Breast epithelium (tissue), 4 donors: ENCODE measurements around the gene MS4A4E. TPM values are rescaled to one million over a fixed set of nuclear protein-coding genes. Genes with fewer than 3 reads are reported as not detected.
"Not testable (repeated sequence)": the region's sequence is repeated elsewhere in the genome, so short reads cannot be mapped to it uniquely, and the experiment has no call there.

Experiments
- DNase-seq, 2 donors: peaks; one replicate each; pipeline ENCODE4 v3.0.0-alpha.2; 2019; ENCODE audit warnings: low spot score in 2 of 2
- H3K27ac ChIP-seq, 2 donors: fragments of 200-600 bp; sonication (generic) in 1 of 2; one replicate each; pipeline ENCODE4 v1.5.1; 2016 to 2019; ENCODE audit warnings: mild to moderate bottlenecking in 1 of 2
- H3K27me3 ChIP-seq, 2 donors: fragments of 200-600 bp; sonication (generic) in 1 of 2; one replicate each; pipeline versions ENCODE4 v1.5.1 to v1.6.0; 2017 to 2019; ENCODE audit warnings: control low read depth in 1 of 2, mild to moderate bottlenecking in 1 of 2
- H3K36me3 ChIP-seq: fragments of 200-600 bp; one replicate; pipeline ENCODE4 v1.5.1; 2019
- H3K4me1 ChIP-seq, 2 donors: fragments of 200-600 bp; sonication (generic); one replicate each; pipeline ENCODE4 v1.5.1; 2016 to 2019; ENCODE audit warnings: control low read depth in 1 of 2
- H3K4me3 ChIP-seq, 3 donors: fragments of 200-600 bp; sonication (generic); 1 replicate in 2 of 3; 2 replicates in 1 of 3; pipeline ENCODE4 v1.5.1; 2016 to 2019; ENCODE audit warnings: mild to moderate bottlenecking in 3 of 3, moderate library complexity in 2 of 3
- H3K9me3 ChIP-seq, 2 donors: fragments of 200-600 bp; sonication (generic) in 1 of 2; one replicate each; pipeline ENCODE4 v1.5.1; 2016 to 2019; ENCODE audit warnings: control low read depth in 1 of 2
- POLR2A ChIP-seq: fragments of 450-650 bp; IDR thresholded peaks from one replicate; pipeline ENCODE4 v1.6.1; 2016; ENCODE audit warnings: antibody characterized with exemption, mild to moderate bottlenecking, moderate library complexity
- POLR2AphosphoS5 ChIP-seq, 3 donors: sonication (generic); formaldehyde crosslinking; IDR thresholded peaks; one replicate each; pipeline ENCODE4 v1.6.1; 2017; ENCODE audit warnings: antibody characterized with exemption in 3 of 3
- intact Hi-C: fragments of 100-400 bp; cut with DNase I; formaldehyde crosslinking; loops from one replicate; pipeline ENCODE4 v1.15.1; 2023; ENCODE audit warnings: low total_unique reads
- total RNA-seq, 3 donors: library from RNA; depleted of rRNA; stranded (reverse); fragments of >200 nt; gene quantifications; one replicate each; pipeline ENCODE4 v1.1.0, GENCODE V29; 2016
- TF ChIP-seq, protein P1 (sequence below), 3 donors: fragments of 450-650 bp; IDR thresholded peaks; one replicate each; pipeline ENCODE4 v1.5.1; 2016 to 2017; ENCODE audit warnings: antibody characterized with exemption in 3 of 3, mild to moderate bottlenecking in 3 of 3, moderate library complexity in 3 of 3

The MS4A4E gene
- total RNA-seq, 3 donors from 2014 or later: 0.66 to 14.9 (median 1.5) TPM

- no peak for DNase-seq
- Histone ChIP-seq H3K9me3 (no peaks in the 10 kb centered on the region), H3K4me3 (no peak overlapping the region), H3K36me3 (no peaks in the 10 kb centered on the region), H3K27ac (no peak overlapping the region), H3K27me3 (no peaks in the 10 kb centered on the region), H3K4me1 (no peaks in the 10 kb centered on the region)
- TF ChIP-seq, protein P1, sequence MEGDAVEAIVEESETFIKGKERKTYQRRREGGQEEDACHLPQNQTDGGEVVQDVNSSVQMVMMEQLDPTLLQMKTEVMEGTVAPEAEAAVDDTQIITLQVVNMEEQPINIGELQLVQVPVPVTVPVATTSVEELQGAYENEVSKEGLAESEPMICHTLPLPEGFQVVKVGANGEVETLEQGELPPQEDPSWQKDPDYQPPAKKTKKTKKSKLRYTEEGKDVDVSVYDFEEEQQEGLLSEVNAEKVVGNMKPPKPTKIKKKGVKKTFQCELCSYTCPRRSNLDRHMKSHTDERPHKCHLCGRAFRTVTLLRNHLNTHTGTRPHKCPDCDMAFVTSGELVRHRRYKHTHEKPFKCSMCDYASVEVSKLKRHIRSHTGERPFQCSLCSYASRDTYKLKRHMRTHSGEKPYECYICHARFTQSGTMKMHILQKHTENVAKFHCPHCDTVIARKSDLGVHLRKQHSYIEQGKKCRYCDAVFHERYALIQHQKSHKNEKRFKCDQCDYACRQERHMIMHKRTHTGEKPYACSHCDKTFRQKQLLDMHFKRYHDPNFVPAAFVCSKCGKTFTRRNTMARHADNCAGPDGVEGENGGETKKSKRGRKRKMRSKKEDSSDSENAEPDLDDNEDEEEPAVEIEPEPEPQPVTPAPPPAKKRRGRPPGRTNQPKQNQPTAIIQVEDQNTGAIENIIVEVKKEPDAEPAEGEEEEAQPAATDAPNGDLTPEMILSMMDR (IDR thresholded peaks at IDR 0.05): no peak
- TF ChIP-seq POLR2AphosphoS5 (IDR thresholded peaks at IDR 0.05) (no peak), POLR2A (no peak)
- intact Hi-C loops: no loop called here
These were observed 47.0 kb downstream of the MS4A4E start for GRCh38 chr11:60195923-60196368.

- intact Hi-C loops: no loop called here
- Histone ChIP-seq H3K27me3 (no peaks in the 10 kb centered on the region), H3K36me3 (no peaks in the 10 kb centered on the region), H3K9me3 (no peaks in the 10 kb centered on the region), H3K4me1 (no peaks in the 10 kb centered on the region), H3K27ac (no peak overlapping the region), H3K4me3 (no peak overlapping the region)
- TF ChIP-seq, protein P1 (IDR thresholded peaks at IDR 0.05): no peak
- no peak for TF ChIP-seq POLR2AphosphoS5 (IDR thresholded peaks at IDR 0.05)
- no peak for TF ChIP-seq POLR2A
- no peak for DNase-seq
These were observed 48.4 kb downstream of the MS4A4E start for GRCh38 chr11:60194511-60194910.

DNA sequence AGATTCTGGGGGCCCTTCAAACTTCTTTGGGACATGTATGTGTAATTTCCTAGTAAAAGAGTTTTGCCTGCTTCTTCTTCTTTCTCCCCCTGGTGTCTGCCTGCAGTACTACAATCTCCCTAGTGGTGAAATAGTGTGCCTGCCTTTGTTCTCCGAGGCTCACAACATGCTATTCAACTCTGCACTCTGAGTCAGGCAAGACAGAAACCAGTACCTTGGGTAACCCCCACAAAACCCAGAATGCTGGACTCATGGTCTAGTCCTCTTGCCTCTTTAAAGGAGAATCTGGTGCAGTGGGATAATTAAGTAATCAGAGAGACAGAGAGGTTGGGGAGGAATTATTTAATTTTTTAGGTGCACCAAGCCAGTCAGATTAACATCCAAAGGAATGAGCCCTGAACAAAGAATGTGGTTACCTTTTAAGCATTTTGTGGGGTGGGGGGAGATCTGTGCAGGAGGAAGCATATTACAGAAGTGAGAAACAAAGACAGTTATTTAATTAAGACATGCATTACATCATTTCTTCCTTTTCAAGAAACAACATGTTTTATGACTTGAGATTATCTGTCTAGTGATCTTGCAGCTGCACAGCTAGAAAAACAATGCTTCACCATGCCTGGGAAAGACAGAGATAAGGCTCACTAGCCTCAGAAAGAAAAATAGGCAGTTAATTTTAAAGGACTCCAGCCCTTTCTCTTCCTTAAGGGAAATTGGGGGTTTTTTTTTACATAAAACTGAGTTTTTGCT lies 49.1 kb downstream of the MS4A4E start:
- no peak overlapping the region for H3K27ac ChIP-seq
- no peaks in the 10 kb centered on the region for H3K9me3 ChIP-seq
- H3K36me3 ChIP-seq: no peaks in the 10 kb centered on the region
- H3K4me3 ChIP-seq: no peak overlapping the region
- DNase-seq: no peak
- H3K4me1 ChIP-seq: no peaks in the 10 kb centered on the region
- intact Hi-C loops: no loop called here
- no peak for TF ChIP-seq POLR2AphosphoS5 (IDR thresholded peaks at IDR 0.05)
- TF ChIP-seq, protein P1 (IDR thresholded peaks at IDR 0.05): peak; percentile 50 to 67 (median 57)
- no peaks in the 10 kb centered on the region for H3K27me3 ChIP-seq

DNA sequence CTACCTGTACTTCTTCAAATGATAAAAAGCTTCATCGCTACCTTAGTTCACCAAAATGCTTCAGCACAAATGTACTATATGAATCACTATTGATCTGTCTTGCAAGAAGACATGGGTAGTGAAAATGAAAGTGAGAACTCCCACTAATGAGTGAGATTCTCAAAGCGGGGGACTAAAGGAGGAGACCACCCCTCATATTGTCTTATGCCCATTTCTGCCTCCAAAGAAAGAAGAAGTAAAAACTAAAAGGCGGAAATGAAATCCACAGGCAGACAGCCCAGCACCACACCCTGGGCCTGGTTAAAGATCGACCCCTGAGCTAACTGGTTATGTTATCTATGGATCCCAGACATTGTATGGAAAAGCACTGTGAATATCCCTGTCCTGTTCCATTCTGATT lies 50.4 kb downstream of the MS4A4E start:
- H3K4me1 ChIP-seq, H3K36me3 ChIP-seq, H3K4me3 ChIP-seq, H3K9me3 ChIP-seq, DNase-seq, H3K27ac ChIP-seq, H3K27me3 ChIP-seq, intact Hi-C loops: not testable (repeated sequence)

DNA sequence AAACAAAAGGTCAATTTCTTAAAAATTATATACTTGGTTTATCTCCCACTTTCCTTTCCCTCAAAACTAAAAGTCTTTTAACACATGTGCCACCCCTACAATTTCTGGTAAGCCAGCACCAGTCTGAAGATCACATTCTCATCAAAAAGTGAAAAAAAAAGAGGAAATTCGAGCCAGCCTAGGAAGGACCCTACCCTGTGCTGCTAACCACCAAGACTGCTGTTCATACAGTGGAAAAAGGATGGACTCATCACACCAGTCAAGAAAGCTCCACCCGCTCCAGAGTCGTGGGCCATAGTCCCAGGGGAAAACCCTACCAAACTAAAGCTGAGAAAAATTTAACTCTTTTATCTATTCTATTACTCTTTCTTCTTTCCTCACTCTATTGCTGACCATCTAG lies 54.5 kb downstream of the MS4A4E start:
- DNase-seq, intact Hi-C loops, H3K27ac ChIP-seq, H3K4me1 ChIP-seq, H3K27me3 ChIP-seq, H3K4me3 ChIP-seq, H3K9me3 ChIP-seq, H3K36me3 ChIP-seq: not testable (repeated sequence)

DNA sequence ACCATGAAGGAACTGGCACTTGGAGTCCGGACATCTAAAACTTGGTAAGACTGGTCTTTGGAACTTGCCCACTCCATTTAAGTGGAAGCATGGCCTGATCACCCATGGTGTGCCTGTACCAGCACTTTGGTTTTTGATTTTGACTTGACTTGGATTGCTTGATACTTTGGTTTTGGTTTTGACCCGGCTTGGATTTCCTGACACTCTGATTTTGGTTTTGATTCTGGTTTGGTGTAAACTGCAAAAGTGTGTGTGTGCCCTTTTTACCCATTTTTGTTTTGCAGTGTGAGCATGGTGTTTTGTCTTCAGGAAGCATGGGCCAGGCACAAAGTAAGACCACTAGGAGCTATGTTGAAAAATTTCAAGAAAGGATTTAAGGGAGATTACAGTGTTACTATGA lies 56.8 kb downstream of the MS4A4E start:
- H3K9me3 ChIP-seq, H3K27me3 ChIP-seq, H3K4me3 ChIP-seq, intact Hi-C loops, DNase-seq, H3K4me1 ChIP-seq, H3K27ac ChIP-seq, H3K36me3 ChIP-seq: not testable (repeated sequence)

- DNase-seq, H3K4me1 ChIP-seq, H3K36me3 ChIP-seq, intact Hi-C loops, H3K4me3 ChIP-seq, H3K27me3 ChIP-seq, H3K9me3 ChIP-seq, H3K27ac ChIP-seq: not testable (repeated sequence)
These were observed 57.5 kb downstream of the MS4A4E start for GRCh38 chr11:60185512-60185827.
